ENCODE data around the gene C2CD4B.

- TF ChIP-seq CTCF (IDR thresholded peaks at IDR 0.05) (no peak), EZH2 (IDR thresholded peaks at IDR 0.05; ENCODE audit: borderline replicate concordance, insufficient read depth, low read depth, low read length, poor library complexity, severe bottlenecking) (no peak)
These were observed 45.7 kb downstream of the C2CD4B start for GRCh38 chr15:62119227-62119864.
